GM18867 (cell line): ENCODE measurements around the gene TARDBP.
"Not testable (repeated sequence)": the region's sequence is repeated elsewhere in the genome, so short reads cannot be mapped to it uniquely, and the experiment has no call there.

ENCODE experiments used
- ATAC-seq: cut with Tn5 transposase; IDR thresholded peaks from one replicate; pipeline ENCODE4 v1.9.1; 2021; ENCODE audit warnings: mild to moderate bottlenecking, moderate library complexity; ENCODE audit not compliant: unreplicated experiment

TARDBP gene

GRCh38 chr1:10992004-10992403, 20.4 kb upstream of the TARDBP start:
- ATAC-seq, result not testable (repeated sequence)

GRCh38 chr1:10992864-10993263, 19.6 kb upstream of the TARDBP start:
- no peak for ATAC-seq

- ATAC-seq, result no peak
Measured at GRCh38 chr1:10996100-10996499, 16.4 kb upstream of the TARDBP start.

- ATAC-seq, result no peak
Measured at GRCh38 chr1:11000526-11000925, 11.9 kb upstream of the TARDBP start.

GRCh38 chr1:11013160-11013531, 692 bp downstream of the TARDBP start:
- ATAC-seq, result no peak

- ATAC-seq, result not testable (repeated sequence)
Measured at GRCh38 chr1:11019358-11019757, 6.9 kb downstream of the TARDBP start.

GRCh38 chr1:11019971-11020370, 7.5 kb downstream of the TARDBP start:
- ATAC-seq, result no peak

- ATAC-seq, result no peak
Measured at GRCh38 chr1:11023201-11023600, 10.7 kb downstream of the TARDBP start.

- no peak for ATAC-seq
Measured at GRCh38 chr1:11024154-11024873, 11.9 kb downstream of the TARDBP start.

GRCh38 chr1:11024874-11025203, 12.4 kb downstream of the TARDBP start:
- ATAC-seq, result no peak

GRCh38 chr1:11025618-11026017, 13.2 kb downstream of the TARDBP start:
- ATAC-seq, result no peak

- ATAC-seq, result no peak
Measured at GRCh38 chr1:11026052-11026451, 13.6 kb downstream of the TARDBP start.

- no peak for ATAC-seq
Measured at GRCh38 chr1:11026903-11027302, 14.4 kb downstream of the TARDBP start.

GRCh38 chr1:11027316-11027715, 14.9 kb downstream of the TARDBP start:
- ATAC-seq, result no peak

- ATAC-seq, result no peak
Measured at GRCh38 chr1:11028018-11028417, 15.6 kb downstream of the TARDBP start.

- ATAC-seq, result no peak
Measured at GRCh38 chr1:11030865-11031264, 18.4 kb downstream of the TARDBP start.

- no peak for ATAC-seq
Measured at GRCh38 chr1:11031624-11032262, 19.3 kb downstream of the TARDBP start.

- not testable (repeated sequence) for ATAC-seq
Measured at GRCh38 chr1:11037019-11037739, 24.7 kb downstream of the TARDBP start.

- no peak for ATAC-seq
Measured at GRCh38 chr1:11037740-11038182, 25.3 kb downstream of the TARDBP start.

GRCh38 chr1:11039351-11040104, 27.1 kb downstream of the TARDBP start:
- ATAC-seq, result no peak

- not testable (repeated sequence) for ATAC-seq
Measured at GRCh38 chr1:11040105-11040429, 27.6 kb downstream of the TARDBP start.
